DOHH2 (cell line): ENCODE results near the gene BIN1.
A peak's percentile ranks its signal among the peaks of the same experiment; 100 is the strongest.

ENCODE experiments used
- EZH2phosphoT487 ChIP-seq: fragments of 200-600 bp; sonication (generic); IDR thresholded peaks from 2 replicates; pipeline ENCODE4 v1.6.1; 2017; ENCODE audit warnings: borderline replicate concordance, mild to moderate bottlenecking, antibody characterized with exemption, low read length, moderate library complexity, mixed read lengths
- TF ChIP-seq, protein P1 (sequence below): fragments of 200-600 bp; sonication (generic); IDR thresholded peaks from one replicate; pipeline ENCODE4 v1.5.1; 2014; ENCODE audit warnings: antibody characterized with exemption, mild to moderate bottlenecking, low read depth, low read length; ENCODE audit not compliant: poor library complexity, severe bottlenecking

DNA sequence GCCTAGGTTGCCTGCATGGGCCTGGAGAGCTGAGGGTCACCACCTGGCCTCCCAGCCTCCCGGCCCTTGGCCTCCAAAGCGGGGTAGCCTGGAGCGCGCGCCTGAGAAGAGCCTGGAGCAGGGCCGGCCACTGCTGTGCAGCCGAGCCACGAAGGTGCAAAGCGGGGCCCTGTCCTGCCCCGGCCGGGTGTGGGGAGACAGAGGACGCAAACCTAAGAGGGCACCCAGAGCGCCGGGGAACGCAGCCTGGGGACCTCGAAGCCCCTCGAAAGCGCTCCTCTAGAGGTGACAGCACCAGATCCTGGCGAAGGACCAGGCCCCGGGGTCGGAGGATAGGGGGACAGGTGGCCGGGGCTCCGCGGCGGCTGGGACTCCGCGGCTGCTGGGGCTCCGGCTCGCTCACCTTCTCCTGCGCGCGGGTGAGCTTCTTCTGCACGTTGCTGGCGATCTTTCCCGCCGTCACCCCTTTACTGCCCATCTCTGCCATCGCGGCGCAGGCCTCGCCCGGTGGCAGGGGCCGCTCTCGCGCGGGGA lies 430 bp downstream of the BIN1 start:
- TF ChIP-seq, protein P1, sequence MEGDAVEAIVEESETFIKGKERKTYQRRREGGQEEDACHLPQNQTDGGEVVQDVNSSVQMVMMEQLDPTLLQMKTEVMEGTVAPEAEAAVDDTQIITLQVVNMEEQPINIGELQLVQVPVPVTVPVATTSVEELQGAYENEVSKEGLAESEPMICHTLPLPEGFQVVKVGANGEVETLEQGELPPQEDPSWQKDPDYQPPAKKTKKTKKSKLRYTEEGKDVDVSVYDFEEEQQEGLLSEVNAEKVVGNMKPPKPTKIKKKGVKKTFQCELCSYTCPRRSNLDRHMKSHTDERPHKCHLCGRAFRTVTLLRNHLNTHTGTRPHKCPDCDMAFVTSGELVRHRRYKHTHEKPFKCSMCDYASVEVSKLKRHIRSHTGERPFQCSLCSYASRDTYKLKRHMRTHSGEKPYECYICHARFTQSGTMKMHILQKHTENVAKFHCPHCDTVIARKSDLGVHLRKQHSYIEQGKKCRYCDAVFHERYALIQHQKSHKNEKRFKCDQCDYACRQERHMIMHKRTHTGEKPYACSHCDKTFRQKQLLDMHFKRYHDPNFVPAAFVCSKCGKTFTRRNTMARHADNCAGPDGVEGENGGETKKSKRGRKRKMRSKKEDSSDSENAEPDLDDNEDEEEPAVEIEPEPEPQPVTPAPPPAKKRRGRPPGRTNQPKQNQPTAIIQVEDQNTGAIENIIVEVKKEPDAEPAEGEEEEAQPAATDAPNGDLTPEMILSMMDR = no peak
- TF ChIP-seq EZH2phosphoT487 = peak; percentile 56; the same call in 1 of the 2 replicates
